Thoracic aorta (tissue), 2 donors: ENCODE results near the gene RUNX2. TPM values are rescaled to one million over a fixed set of nuclear protein-coding genes. Genes with fewer than 3 reads are reported as not detected.

Experiments
- ATAC-seq: fragments of 150-250 bp; one replicate; pipeline ENCODE4 v1.8.0; 2017; ENCODE audit warnings: low read depth; ENCODE audit not compliant: insufficient number of reproducible peaks, low FRiP score
- DNase-seq: peaks from one replicate; pipeline ENCODE4 v3.0.0-alpha.2; 2020; ENCODE audit warnings: low spot score
- H3K27ac ChIP-seq, 2 donors: fragments of 200-600 bp; sonication (generic); 1 replicate in 1 of 2; 2 replicates in 1 of 2; pipeline ENCODE4 v1.5.1; 2016; ENCODE audit warnings: mild to moderate bottlenecking in 2 of 2, moderate library complexity in 2 of 2
- H3K27me3 ChIP-seq: fragments of 200-600 bp; sonication (generic); replicated peaks from 2 replicates; pipeline ENCODE4 v1.6.0; 2016; ENCODE audit warnings: mild to moderate bottlenecking; ENCODE audit not compliant: insufficient read depth
- H3K36me3 ChIP-seq: fragments of 200-600 bp; sonication (generic); one replicate; pipeline ENCODE4 v1.5.1; 2016
- H3K4me1 ChIP-seq, 2 donors: fragments of 200-600 bp; sonication (generic); 1 replicate in 1 of 2; 2 replicates in 1 of 2; pipeline versions ENCODE4 v1.5.1 to v1.6.0; 2016; ENCODE audit warnings: low read depth in 2 of 2, mild to moderate bottlenecking in 1 of 2; ENCODE audit not compliant: control insufficient read depth in 1 of 2
- H3K4me3 ChIP-seq: fragments of 200-600 bp; sonication (generic); 2 replicates; pipeline ENCODE4 v1.5.1; 2016; ENCODE audit warnings: mild to moderate bottlenecking
- H3K9me3 ChIP-seq: fragments of 200-600 bp; sonication (generic); 2 replicates; pipeline ENCODE4 v1.5.1; 2016
- CTCF ChIP-seq: fragments of 200-600 bp; sonication (generic); IDR thresholded peaks from one replicate; pipeline ENCODE4 v1.5.1; 2019; ENCODE audit warnings: antibody characterized with exemption
- total RNA-seq, 2 donors: library from RNA; depleted of rRNA; stranded (reverse); fragments of >200 nt; gene quantifications; one replicate each; pipeline versions ENCODE4 v1.1.0 to v1.2.3, GENCODE V29; 2016

RUNX2 gene
- total RNA-seq, 2 donors from 2014 or later, result 3.2 to 7.9 TPM

- H3K36me3 ChIP-seq, result no peaks in the 10 kb centered on the region
- H3K9me3 ChIP-seq, result no peaks in the 10 kb centered on the region
- no peak for TF ChIP-seq CTCF
- H3K27ac ChIP-seq, result no peak overlapping the region
- H3K4me1 ChIP-seq, result no peaks in the 10 kb centered on the region
- no peak for DNase-seq
- no peak for ATAC-seq
- H3K4me3 ChIP-seq, result no peak overlapping the region
- no peaks in the 10 kb centered on the region for H3K27me3 ChIP-seq
Observed at GRCh38 chr6:45513843-45514242, 185.7 kb downstream of the RUNX2 start.

GRCh38 chr6:45514454-45515230 lies 186.5 kb downstream of the RUNX2 start:
- H3K27ac ChIP-seq, result no peak overlapping the region
- no peaks in the 10 kb centered on the region for H3K4me1 ChIP-seq
- TF ChIP-seq CTCF, result no peak
- H3K9me3 ChIP-seq, result no peaks in the 10 kb centered on the region
- H3K4me3 ChIP-seq, result no peak overlapping the region
- H3K27me3 ChIP-seq, result no peaks in the 10 kb centered on the region
- no peak for ATAC-seq
- no peaks in the 10 kb centered on the region for H3K36me3 ChIP-seq
- no peak for DNase-seq

- no peak for DNase-seq
- H3K4me3 ChIP-seq, result no peak overlapping the region
- H3K36me3 ChIP-seq, result no peaks in the 10 kb centered on the region
- H3K27ac ChIP-seq, result no peak overlapping the region
- no peak for TF ChIP-seq CTCF
- H3K9me3 ChIP-seq, result no peaks in the 10 kb centered on the region
- no peaks in the 10 kb centered on the region for H3K4me1 ChIP-seq
- no peaks in the 10 kb centered on the region for H3K27me3 ChIP-seq
- no peak for ATAC-seq
Observed at GRCh38 chr6:45518013-45518720, 190.0 kb downstream of the RUNX2 start.

GRCh38 chr6:45521226-45521625 lies 193.1 kb downstream of the RUNX2 start:
- no peak for TF ChIP-seq CTCF
- Histone ChIP-seq H3K4me3 (no peak overlapping the region), H3K36me3 (no peaks in the 10 kb centered on the region), H3K4me1 (no peaks in the 10 kb centered on the region), H3K27me3 (no peaks in the 10 kb centered on the region), H3K9me3 (no peaks in the 10 kb centered on the region), H3K27ac (no peak overlapping the region)
- DNase-seq (no peak), ATAC-seq (no peak)

- no peak for ATAC-seq
- no peaks in the 10 kb centered on the region for H3K36me3 ChIP-seq
Observed at GRCh38 chr6:45522486-45522885, 194.4 kb downstream of the RUNX2 start.

More at GRCh38 chr6:45522486-45522885, 194.4 kb downstream of the RUNX2 start:
- TF ChIP-seq CTCF, result no peak
- H3K4me3 ChIP-seq, result no peak overlapping the region
- no peak overlapping the region for H3K27ac ChIP-seq
- H3K4me1 ChIP-seq, result no peaks in the 10 kb centered on the region
- H3K9me3 ChIP-seq, result no peaks in the 10 kb centered on the region
- no peaks in the 10 kb centered on the region for H3K27me3 ChIP-seq
- DNase-seq, result no peak
